HepG2 (cell line): ENCODE results near the gene SEMA4B. TPM values are rescaled to one million over a fixed set of nuclear protein-coding genes. Genes with fewer than 3 reads are reported as not detected.

ENCODE experiments used
- KAT7 ChIP-seq: IDR thresholded peaks from 2 replicates; pipeline ENCODE4 v1.6.1; 2018; ENCODE audit warnings: borderline replicate concordance, missing compliant biosample characterization
- KDM2A ChIP-seq: sonication (generic); formaldehyde crosslinking; IDR thresholded peaks from 2 replicates; pipeline ENCODE4 v1.4.0; 2020; ENCODE audit warnings: low read depth, missing genetic modification reagents, borderline replicate concordance
- ZNF331 ChIP-seq: sonication (generic); formaldehyde crosslinking; IDR thresholded peaks from 2 replicates; pipeline ENCODE4 v1.4.0; 2020; ENCODE audit warnings: missing genetic modification reagents
- ZNF513 ChIP-seq: sonication (generic); formaldehyde crosslinking; conservative IDR thresholded peaks from 2 replicates; pipeline ENCODE4 v1.5.0; 2020; ENCODE audit warnings: missing genetic modification reagents
- ZNF574 ChIP-seq: sonication (generic); formaldehyde crosslinking; IDR thresholded peaks from 2 replicates; pipeline ENCODE4 v1.4.0; 2020; ENCODE audit warnings: missing genetic modification reagents
- ZNF770 ChIP-seq: sonication (generic); formaldehyde crosslinking; IDR thresholded peaks from 2 replicates; pipeline ENCODE4 v1.5.0; 2020; ENCODE audit warnings: mild to moderate bottlenecking, missing genetic modification reagents
- polyA plus RNA-seq, 8 experiments: library from polyadenylated mRNA; depleted of rRNA in 3 of 8; stranded (reverse) in 7 of 8; unstranded in 1 of 8; fragments of >200 nt; fragmentation: Illumina TruSeq in 4 of 8; extraction: Trizol in 4 of 8; gene quantifications; 2 replicates each; pipeline versions ENCODE4 v1.2.1 to v1.2.3, GENCODE V29; 2011 to 2016; ENCODE audit warnings: low read depth in 4 of 8, missing spikeins in 1 of 8, mixed read lengths in 1 of 8; ENCODE audit not compliant: insufficient read depth in 1 of 8
- total RNA-seq, 5 experiments: library from RNA; depleted of rRNA; stranded (reverse); fragments of >200 nt; fragmentation: Illumina TruSeq; extraction: Trizol; gene quantifications; 2 replicates each; pipeline ENCODE4 v1.2.3, GENCODE V29; 2016; ENCODE audit warnings: low read depth in 1 of 5

SEMA4B gene
- total and polyA plus RNA-seq, 2 of the 13 experiments (the other 11 are each of a cell fraction or from before 2014, with no cell fraction given) = 2.1 to 17.0 TPM

- TF ChIP-seq ZNF574 (CRISPR knock-in tag) (no peak), ZNF513 (no peak), ZNF331 (CRISPR knock-in tag) (no peak), KDM2A (no peak), KAT7 (CRISPR knock-in tag) (no peak), ZNF770 (CRISPR knock-in tag) (peak; percentile 81; the same call in 1 of the 2 replicates)
These were observed 47.7 kb downstream of the SEMA4B start (continued) for GRCh38 chr15:90248789-90249202.
